COR-L47 (cell line): ENCODE data around the gene SCUBE1.

ENCODE experiments used
- DNase-seq: peaks from one replicate; lab custom pipeline; 2025; lab: John Stamatoyannopoulos, UW

Gene SCUBE1

DNA sequence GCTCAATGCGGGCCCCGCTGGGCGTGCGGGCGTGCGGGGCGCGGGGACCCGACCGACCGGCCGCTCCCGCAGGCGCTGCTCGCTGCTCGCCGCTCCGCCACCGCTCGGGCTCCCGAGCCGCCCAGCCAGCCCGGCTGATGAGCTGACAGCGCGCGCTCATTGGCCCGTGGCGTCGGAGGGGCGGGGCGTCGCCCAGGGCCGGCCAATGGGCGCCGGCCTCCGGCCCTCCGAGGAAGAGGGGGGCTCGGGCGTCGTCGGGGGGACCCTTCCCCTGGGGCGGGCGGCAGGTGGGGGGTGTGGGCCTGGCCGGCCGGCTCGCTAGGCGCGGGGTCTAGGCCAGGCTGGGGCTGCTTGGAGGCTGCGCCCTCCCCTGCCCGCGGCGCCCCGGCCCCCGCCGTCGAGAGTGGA lies at the start of gene SCUBE1:
SCUBE1 (minus strand) TSS at position 111 of the 408 bp plus-strand sequence. CDS start 111 bp downstream, outside the sequence.
- DNase-seq = peak; percentile 56

DNA sequence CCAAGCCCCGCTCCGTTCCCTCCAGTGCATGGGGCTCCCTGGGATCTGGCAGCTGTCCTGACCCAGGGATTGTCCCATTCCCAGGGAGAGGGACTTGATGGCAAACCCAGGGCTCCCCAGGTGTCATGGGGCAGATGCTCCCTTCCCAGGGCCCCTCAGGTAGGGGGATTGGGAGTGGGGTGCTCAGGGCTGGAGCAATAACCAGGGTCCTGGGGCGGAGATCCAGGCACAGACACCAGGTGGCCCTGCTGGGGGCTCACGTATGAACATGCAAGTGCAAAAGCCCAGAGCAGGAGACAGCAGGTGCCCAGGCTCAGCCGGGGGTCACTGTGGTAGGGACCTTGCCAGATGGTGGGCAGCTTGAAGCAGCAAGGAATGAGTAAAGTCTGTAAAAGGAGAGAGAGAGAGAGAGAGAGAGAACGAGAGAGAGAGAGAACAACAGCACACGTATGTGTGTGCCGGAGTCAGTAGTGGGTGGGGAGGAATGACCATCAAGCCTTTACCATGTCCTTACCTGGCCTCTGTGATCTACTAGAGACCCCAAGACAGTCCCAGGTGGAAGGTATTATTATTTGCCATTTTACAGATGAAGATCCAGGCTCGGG lies 49.3 kb upstream of the SCUBE1 start:
- no peak for DNase-seq

GRCh38 chr22:43391306-43391705 lies 48.1 kb upstream of the SCUBE1 start:
- DNase-seq = no peak

GRCh38 chr22:43390872-43391271 lies 47.7 kb upstream of the SCUBE1 start:
- DNase-seq = no peak

GRCh38 chr22:43390166-43390565 lies 47.0 kb upstream of the SCUBE1 start:
- no peak for DNase-seq

DNA sequence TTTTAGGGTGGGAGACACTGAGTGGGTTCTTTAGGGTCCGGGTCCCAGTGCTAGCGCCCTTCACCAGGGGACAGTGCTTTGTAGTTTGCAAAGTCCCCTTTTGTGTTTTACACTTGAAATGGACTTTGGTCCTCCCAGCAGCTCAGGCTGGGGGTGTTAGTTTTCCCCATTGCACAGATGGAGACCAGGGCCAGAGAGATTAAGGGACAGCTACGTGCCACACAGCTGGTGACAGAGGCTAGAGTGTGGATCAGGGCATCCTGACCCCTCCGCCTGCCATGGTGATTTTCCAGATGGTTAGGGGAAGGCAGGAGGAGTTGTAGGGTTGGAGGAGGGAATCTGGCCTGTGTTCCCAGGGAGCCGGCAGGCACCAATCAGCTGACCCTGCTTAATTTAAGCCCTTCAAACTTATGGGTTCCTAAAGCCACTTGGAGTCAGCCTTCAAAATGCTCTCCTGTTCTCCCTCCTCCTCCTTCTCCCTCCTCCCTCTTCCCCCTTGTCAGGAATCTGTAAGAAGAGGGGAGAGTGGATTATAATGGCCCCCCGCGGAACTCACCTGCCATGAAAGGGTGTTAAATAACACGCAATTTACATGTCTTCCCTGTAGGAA lies 46.2 kb upstream of the SCUBE1 start:
- no peak for DNase-seq

DNA sequence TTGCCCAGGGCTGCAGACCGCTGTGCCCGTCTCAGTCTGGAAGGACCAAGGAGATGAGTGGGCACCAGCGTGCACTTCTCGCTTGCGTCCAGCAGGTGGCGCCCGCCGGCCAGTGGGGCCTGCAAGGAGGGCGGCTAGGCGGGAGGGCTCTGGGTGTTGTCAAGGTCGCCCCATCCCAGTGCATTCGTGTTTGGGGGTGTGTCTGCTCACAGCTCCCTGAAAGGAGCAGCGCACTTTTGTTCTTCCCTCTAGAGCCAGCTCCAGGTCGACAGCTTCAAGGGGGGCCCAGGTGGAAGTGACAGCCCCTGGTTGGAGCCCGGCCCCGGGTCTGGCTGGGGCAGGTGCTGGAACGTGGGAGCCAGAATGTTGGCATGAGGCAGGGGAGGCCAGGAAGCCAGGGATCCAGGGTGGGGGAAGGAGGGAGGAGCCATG lies 45.3 kb upstream of the SCUBE1 start:
- peak; percentile 73 for DNase-seq

DNA sequence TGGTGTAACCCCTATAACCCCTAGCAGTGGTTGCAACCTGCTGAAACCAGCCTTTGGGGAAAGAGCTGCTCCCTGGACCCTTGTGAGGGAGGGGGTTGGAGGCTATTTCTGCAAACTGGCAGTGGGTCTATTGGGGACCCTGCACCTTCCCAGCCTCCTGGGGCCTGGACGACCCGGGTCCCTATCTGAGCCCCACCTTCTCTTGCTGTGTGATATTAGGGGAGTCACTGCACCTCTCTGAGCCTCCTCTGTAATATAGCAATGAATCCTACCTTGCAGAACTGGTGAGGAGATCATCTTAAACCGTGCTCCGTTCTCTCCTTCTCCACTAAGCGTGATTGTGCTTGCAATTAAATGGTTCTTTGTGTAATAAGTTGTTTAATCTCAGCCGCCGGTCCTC lies 44.6 kb upstream of the SCUBE1 start:
- DNase-seq = no peak

- DNase-seq = peak; percentile 71
Measured at GRCh38 chr22:43385770-43386641, 42.8 kb upstream of the SCUBE1 start.

DNA sequence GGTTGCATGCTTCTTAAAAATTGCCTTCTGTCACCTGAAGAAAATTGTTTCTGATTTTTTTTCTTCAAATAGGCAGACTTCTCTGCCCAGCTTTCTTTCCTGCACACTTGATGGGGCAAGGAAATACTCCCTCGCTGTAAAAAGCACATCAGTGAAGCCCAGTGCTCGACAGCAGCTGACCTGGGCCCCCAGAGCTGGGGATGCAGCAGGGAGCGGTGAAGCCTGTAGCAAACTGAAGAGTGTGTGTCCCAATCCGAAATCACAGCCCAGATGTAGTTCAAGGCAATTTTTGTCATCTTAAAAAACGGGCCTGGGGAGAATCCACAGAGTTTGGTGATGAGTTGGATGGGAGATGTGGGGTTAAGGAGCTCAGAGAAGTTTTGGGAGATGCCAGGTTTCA lies 41.7 kb upstream of the SCUBE1 start:
- no peak for DNase-seq

GRCh38 chr22:43381693-43382092 lies 38.5 kb upstream of the SCUBE1 start:
- DNase-seq = no peak

DNA sequence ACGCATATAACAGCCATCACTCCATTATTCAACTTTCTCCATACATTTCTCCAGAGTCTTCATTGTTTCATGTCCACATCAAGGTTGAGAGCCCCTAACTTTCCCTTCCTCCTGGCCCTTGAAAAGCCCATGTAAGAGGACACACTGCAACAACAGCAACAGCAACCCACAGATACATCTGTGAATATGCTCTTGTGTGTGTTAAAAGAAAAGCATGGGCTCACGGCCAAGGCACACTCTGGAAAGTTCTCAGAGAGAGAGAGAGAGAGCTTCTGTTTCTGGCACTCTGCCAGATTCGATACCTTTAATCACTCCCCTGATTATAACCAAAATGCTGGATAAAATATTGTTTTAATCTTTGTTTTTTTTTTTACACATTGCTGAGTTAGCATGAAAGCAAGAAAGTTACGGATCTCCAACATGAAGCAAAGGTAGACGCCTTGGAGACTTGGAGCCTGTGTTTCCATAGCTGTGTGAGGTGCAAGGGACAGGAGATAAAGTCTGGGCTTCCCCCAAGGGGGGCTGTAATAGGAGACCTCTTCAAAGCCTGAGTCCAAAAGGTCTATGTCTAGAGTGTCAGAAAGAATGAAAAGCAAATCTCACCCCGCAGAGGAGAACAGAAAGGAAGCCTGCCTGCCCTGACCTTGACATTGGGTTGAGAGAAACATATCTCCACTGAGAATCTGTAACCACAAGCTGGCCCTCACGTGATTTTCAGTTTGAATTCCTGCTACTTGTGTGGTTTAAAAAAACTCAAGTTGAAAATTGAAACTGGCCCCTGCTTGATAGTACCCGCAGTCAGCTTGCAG lies 34.9 kb upstream of the SCUBE1 start:
- no peak for DNase-seq

DNA sequence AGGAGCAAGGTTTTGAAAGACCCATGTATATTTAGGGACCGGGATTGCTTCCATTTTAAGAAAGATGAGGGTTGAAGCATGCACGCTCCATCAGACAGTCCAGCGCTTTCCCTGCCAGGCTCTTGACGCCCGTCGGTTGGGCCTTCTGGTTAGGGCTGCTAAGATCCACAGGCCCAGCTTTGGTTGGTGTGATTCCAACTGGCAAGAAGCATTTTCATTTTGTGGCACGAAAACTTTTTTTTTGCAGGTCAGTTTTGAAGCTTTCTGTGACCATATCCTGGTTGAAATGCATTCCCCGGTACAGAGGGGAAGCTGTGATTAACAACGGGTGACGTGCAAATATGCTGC lies 34.4 kb upstream of the SCUBE1 start:
- no peak for DNase-seq

DNA sequence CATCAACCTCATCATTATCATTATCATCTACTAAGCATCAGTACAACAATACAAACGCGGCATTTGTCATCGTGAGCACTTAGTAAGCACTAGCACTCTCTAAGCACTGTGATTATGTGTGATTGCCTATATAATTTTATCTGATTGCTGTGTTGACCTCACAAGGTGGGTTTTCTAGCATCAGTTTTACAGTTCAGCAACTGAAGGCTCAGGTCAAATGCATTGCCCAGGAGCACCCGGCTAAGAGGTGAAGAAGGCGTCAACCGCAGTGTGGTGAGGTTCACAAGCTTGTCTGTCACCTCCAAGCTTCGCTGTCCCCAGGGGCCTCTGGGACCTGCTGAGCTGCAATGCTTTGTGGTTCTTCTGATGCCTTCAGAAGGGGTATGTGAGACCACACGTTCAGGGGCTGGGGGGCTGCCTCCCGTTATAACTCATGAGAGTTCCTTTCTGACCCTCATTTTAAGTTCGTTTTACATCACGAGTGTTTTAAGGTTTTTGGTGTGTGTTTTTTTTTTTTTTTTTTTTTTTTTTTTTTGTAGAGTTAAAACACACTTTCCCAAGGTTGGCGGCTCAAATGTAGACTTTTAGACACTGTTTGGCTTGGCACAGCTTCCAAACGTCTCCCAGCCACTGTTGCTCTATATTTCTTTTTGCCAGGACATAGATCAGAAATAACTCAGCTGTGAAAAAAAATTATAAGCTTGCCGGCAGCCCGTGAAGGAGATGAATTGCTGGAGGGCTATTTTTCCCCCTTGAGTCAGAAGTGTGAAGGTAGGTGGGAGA lies 33.8 kb upstream of the SCUBE1 start:
- DNase-seq = no peak

DNA sequence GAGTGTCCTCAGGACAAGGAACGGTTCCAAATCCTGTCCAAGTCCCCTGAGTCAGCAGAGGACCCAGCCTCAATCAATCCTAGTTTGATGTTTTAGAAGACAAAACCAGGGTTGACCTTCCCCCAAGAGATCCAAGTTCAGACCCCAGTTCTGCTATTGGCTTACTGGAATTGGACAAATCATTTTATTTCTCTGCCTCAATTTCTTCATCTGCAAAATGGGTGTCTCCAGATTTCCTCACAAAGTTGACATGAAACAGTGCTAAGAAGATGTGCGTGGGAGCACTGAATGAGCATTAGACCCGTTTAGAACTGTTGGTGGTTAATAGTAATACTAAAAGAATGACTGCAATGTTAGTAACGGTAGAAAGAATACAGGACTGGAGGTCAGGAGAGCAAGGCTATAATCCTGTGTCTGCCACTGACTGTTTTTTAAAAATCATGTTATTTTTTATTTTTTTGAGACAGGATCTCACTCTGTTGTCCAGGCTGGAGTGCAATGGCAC lies 32.8 kb upstream of the SCUBE1 start:
- no peak for DNase-seq

DNA sequence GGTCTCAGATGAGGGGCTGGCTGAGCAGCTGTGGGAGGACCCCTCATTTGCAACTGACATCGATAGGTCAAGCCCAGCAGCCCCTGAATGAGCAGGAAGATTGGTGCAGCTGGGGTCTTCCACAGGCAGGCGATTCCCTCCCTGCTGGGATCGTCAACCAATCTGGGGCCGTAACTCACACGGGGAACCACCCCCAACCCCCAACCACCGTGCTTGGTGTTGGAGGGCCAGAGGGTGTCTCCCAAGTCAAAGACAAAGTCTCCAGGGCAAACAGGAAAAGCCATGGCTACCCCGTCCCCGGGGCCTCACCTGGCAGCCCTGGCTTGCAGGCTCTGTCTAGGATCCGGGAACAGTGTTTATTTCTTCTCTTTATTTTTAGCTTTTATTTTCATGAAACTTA lies 26.9 kb upstream of the SCUBE1 start:
- no peak for DNase-seq

- DNase-seq = no peak
Measured at GRCh38 chr22:43365715-43366440, 22.7 kb upstream of the SCUBE1 start.

GRCh38 chr22:43364169-43364435 lies 20.9 kb upstream of the SCUBE1 start:
- no peak for DNase-seq

GRCh38 chr22:43363315-43364168 lies 20.4 kb upstream of the SCUBE1 start:
- no peak for DNase-seq

DNA sequence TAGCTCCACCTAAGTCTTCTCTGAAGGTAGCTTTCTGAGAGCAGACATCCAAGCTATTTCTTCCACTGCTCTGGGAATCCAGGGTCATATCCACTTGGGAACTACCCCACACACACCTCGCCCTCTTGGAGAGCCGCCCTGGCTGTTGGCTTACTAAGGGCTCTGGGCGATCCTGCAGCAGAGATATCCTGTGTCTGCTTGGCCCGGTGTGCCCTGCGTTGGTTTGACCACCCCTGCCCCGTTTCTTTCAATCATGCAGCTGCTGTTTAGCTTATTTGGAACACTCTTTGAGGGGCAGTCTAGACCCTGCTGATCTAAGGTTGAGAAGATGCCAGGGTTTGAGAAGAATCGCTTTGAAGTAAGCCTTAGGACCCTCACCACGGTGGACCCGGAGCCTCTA lies 17.4 kb upstream of the SCUBE1 start:
- DNase-seq = no peak
